ENCODE measurements around the gene FOXE3.

The FOXE3 gene

GRCh38 chr1:47415728-47416318 lies at the start of gene FOXE3:
Gene FOXE3, plus strand, starts transcription at chr1:47416285. Its CDS starts 31 bp downstream, at chr1:47416316.
- no peak for DNase-seq (ENCODE audit: low read depth)

GRCh38 chr1:47367651-47368050 lies 48.4 kb upstream of the FOXE3 start:
- no peak for DNase-seq (ENCODE audit: low read depth)

GRCh38 chr1:47371016-47371517 lies 45.0 kb upstream of the FOXE3 start:
- DNase-seq (ENCODE audit: low read depth), result no peak

- DNase-seq (ENCODE audit: low read depth), result no peak
Observed at GRCh38 chr1:47374501-47374900, 41.6 kb upstream of the FOXE3 start.

GRCh38 chr1:47378147-47378546 lies 37.9 kb upstream of the FOXE3 start:
- no peak for DNase-seq (ENCODE audit: low read depth)

GRCh38 chr1:47380699-47381098 lies 35.4 kb upstream of the FOXE3 start:
- no peak for DNase-seq (ENCODE audit: low read depth)

GRCh38 chr1:47382399-47382983 lies 33.6 kb upstream of the FOXE3 start:
- DNase-seq (ENCODE audit: low read depth), result no peak

GRCh38 chr1:47384083-47384482 lies 32.0 kb upstream of the FOXE3 start:
- no peak for DNase-seq (ENCODE audit: low read depth)

- no peak for DNase-seq (ENCODE audit: low read depth)
Observed at GRCh38 chr1:47385020-47385419, 31.1 kb upstream of the FOXE3 start.

- no peak for DNase-seq (ENCODE audit: low read depth)
Observed at GRCh38 chr1:47386268-47386667, 29.8 kb upstream of the FOXE3 start.

GRCh38 chr1:47388030-47388890 lies 27.8 kb upstream of the FOXE3 start:
- no peak for DNase-seq (ENCODE audit: low read depth)

GRCh38 chr1:47388891-47389238 lies 27.2 kb upstream of the FOXE3 start:
- no peak for DNase-seq (ENCODE audit: low read depth)

GRCh38 chr1:47389731-47390130 lies 26.4 kb upstream of the FOXE3 start:
- DNase-seq (ENCODE audit: low read depth), result no peak

GRCh38 chr1:47390843-47391242 lies 25.2 kb upstream of the FOXE3 start:
- DNase-seq (ENCODE audit: low read depth), result no peak

- DNase-seq (ENCODE audit: low read depth), result no peak
Observed at GRCh38 chr1:47393141-47393540, 22.9 kb upstream of the FOXE3 start.

- DNase-seq (ENCODE audit: low read depth), result no peak
Observed at GRCh38 chr1:47395433-47395832, 20.7 kb upstream of the FOXE3 start.

GRCh38 chr1:47396671-47397196 lies 19.4 kb upstream of the FOXE3 start:
- DNase-seq (ENCODE audit: low read depth), result no peak

- no peak for DNase-seq (ENCODE audit: low read depth)
Observed at GRCh38 chr1:47399138-47399845, 16.8 kb upstream of the FOXE3 start.

- no peak for DNase-seq (ENCODE audit: low read depth)
Observed at GRCh38 chr1:47399846-47400155, 16.3 kb upstream of the FOXE3 start.

GRCh38 chr1:47401761-47402160 lies 14.3 kb upstream of the FOXE3 start:
- DNase-seq (ENCODE audit: low read depth), result no peak

- DNase-seq (ENCODE audit: low read depth), result no peak
Observed at GRCh38 chr1:47402591-47402990, 13.5 kb upstream of the FOXE3 start.

- DNase-seq (ENCODE audit: low read depth), result no peak
Observed at GRCh38 chr1:47403321-47403910, 12.7 kb upstream of the FOXE3 start.

Measured in stimulated activated CD8-positive, alpha-beta memory T cell treated with anti-CD3 and anti-CD28 coated beads, Interleukin-15, amount 100 ng/mL, for 24 hours (primary cell).